ENCODE data around the gene SLC6A9.

DNA sequence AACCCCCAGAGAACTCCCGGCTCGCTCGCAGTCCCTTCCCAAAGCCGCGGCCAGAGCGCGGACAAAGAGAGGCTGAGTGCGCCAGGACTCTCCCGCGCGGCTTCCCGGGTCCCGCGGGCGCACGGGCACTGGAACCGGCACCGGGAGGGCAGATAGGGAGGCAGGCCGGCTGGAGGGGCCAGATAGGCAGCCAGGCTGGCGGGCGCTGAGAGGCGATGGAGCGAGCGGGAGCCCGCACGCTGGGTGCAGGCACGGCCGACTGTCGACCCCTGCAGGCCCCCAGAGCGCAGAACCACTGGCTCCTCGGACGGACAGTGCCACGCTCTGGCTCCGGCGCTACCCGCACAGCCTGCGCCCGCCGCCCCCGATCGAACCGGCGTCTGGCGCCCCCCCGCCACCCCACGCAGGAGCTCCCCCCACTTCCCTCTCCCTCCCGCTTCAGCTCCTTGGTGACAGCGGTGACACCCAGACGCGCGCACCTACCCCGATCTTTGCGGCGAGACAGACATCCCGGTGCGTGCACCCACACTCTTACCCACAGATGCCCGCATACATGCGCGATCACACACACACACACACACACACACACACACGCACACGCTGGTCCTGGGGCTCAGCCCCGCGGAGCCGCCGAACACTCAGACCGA, 534 bp downstream of the SLC6A9 start:
- TF ChIP-seq, protein P1, sequence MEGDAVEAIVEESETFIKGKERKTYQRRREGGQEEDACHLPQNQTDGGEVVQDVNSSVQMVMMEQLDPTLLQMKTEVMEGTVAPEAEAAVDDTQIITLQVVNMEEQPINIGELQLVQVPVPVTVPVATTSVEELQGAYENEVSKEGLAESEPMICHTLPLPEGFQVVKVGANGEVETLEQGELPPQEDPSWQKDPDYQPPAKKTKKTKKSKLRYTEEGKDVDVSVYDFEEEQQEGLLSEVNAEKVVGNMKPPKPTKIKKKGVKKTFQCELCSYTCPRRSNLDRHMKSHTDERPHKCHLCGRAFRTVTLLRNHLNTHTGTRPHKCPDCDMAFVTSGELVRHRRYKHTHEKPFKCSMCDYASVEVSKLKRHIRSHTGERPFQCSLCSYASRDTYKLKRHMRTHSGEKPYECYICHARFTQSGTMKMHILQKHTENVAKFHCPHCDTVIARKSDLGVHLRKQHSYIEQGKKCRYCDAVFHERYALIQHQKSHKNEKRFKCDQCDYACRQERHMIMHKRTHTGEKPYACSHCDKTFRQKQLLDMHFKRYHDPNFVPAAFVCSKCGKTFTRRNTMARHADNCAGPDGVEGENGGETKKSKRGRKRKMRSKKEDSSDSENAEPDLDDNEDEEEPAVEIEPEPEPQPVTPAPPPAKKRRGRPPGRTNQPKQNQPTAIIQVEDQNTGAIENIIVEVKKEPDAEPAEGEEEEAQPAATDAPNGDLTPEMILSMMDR (conservative IDR thresholded peaks at IDR 0.05; ENCODE audit: low read length): peak; percentile 57
- TF ChIP-seq EZH2phosphoT487 (IDR thresholded peaks at IDR 0.05; ENCODE audit: borderline replicate concordance, low read depth, low read length): no peak
